ENCODE data around the gene SPRN. TPM values are rescaled to one million over a fixed set of nuclear protein-coding genes. Genes with fewer than 3 reads are reported as not detected.

SPRN gene
- total and polyA plus RNA-seq, 2 of the 4 experiments (the other 2 are of a cell fraction) = 0.36 to 2.3 TPM

Small RNA genes within 50 kb of the gene (microRNA-seq; reads per million reads assigned to microRNA genes)
- not detected for gene AL360181.4 (ENCODE audit: insufficient read depth, insufficient read length)
- gene MIR3944 (ENCODE audit: insufficient read depth in 1 of 2, insufficient read length in 1 of 2, unreplicated experiment in 1 of 2) = 1.1 to 2.1 reads per million in 2 experiments

Small RNA genes within 50 kb of the gene (small RNA-seq; reads per million reads assigned to genes)
- gene AL360181.4 = 0 reads per million in 5 experiments
- gene MIR3944 = 0 reads per million in 5 experiments

Other genes with a start within 250 kb of the SPRN start
- gene UTF1, start 194.4 kb downstream of the SPRN start, total RNA-seq (2012; rRNA removed) = not detected in 2 replicates
- gene UTF1, start 194.4 kb downstream of the SPRN start, polyA plus RNA-seq (2012; rRNA removed) = not detected in 2 replicates
- not detected in 2 replicates for gene VENTX, start 186.8 kb downstream of the SPRN start, total RNA-seq (2012; rRNA removed)
- gene VENTX, start 186.8 kb downstream of the SPRN start, polyA plus RNA-seq (2012; rRNA removed) = not detected in 2 replicates
- under 0.01 and 0.28 TPM in 2 replicates for gene ADAM8, start 147.8 kb downstream of the SPRN start, total RNA-seq (2012; rRNA removed)
- gene ADAM8, start 147.8 kb downstream of the SPRN start, polyA plus RNA-seq (2012; rRNA removed) = 0.74 and 0.90 TPM in 2 replicates
- gene TUBGCP2, start 115.8 kb downstream of the SPRN start, total RNA-seq (2012; rRNA removed) = 65.0 and 72.6 TPM in 2 replicates
- gene TUBGCP2, start 115.8 kb downstream of the SPRN start, polyA plus RNA-seq (2012; rRNA removed) = 48.1 and 48.6 TPM in 2 replicates
- 13.6 and 14.2 TPM in 2 replicates for gene ZNF511, start 115.7 kb downstream of the SPRN start, total RNA-seq (2012; rRNA removed)
- gene ZNF511, start 115.7 kb downstream of the SPRN start, polyA plus RNA-seq (2012; rRNA removed) = 32.6 and 36.8 TPM in 2 replicates
- gene CALY, start 87.7 kb downstream of the SPRN start, total RNA-seq (2012; rRNA removed) = not detected in 2 replicates
- gene CALY, start 87.7 kb downstream of the SPRN start, polyA plus RNA-seq (2012; rRNA removed) = 0.34 and 0.62 TPM in 2 replicates
- gene PRAP1, start 77.3 kb downstream of the SPRN start, total RNA-seq (2012; rRNA removed) = not detected in 2 replicates
- gene PRAP1, start 77.3 kb downstream of the SPRN start, polyA plus RNA-seq (2012; rRNA removed) = not detected in 2 replicates
- 26.3 and 28.1 TPM in 2 replicates for gene FUOM, start 66.6 kb downstream of the SPRN start, total RNA-seq (2012; rRNA removed)
- 52.8 and 71.2 TPM in 2 replicates for gene FUOM, start 66.6 kb downstream of the SPRN start, polyA plus RNA-seq (2012; rRNA removed)
- 60.8 and 71.1 TPM in 2 replicates for gene ECHS1, start 51.3 kb downstream of the SPRN start, total RNA-seq (2012; rRNA removed)
- gene ECHS1, start 51.3 kb downstream of the SPRN start, polyA plus RNA-seq (2012; rRNA removed) = 83.3 and 84.2 TPM in 2 replicates
- gene PAOX, start 45.4 kb downstream of the SPRN start, total RNA-seq (2012; rRNA removed) = 3.6 and 3.8 TPM in 2 replicates
- 4.3 and 4.5 TPM in 2 replicates for gene PAOX, start 45.4 kb downstream of the SPRN start, polyA plus RNA-seq (2012; rRNA removed)
- 38.0 and 38.5 TPM in 2 replicates for gene MTG1, start 30.5 kb downstream of the SPRN start, total RNA-seq (2012; rRNA removed)
- gene MTG1, start 30.5 kb downstream of the SPRN start, polyA plus RNA-seq (2012; rRNA removed) = 64.8 and 70.0 TPM in 2 replicates
- gene SCART1, start 29.3 kb upstream of the SPRN start, total RNA-seq (2012; rRNA removed) = 0.28 and 0.54 TPM in 2 replicates
- gene SCART1, start 29.3 kb upstream of the SPRN start, polyA plus RNA-seq (2012; rRNA removed) = 1.5 and 2.1 TPM in 2 replicates
- gene CYP2E1, start 102.7 kb upstream of the SPRN start, total RNA-seq (2012; rRNA removed) = 0.36 and 0.56 TPM in 2 replicates
- 1.1 and 1.7 TPM in 2 replicates for gene CYP2E1, start 102.7 kb upstream of the SPRN start, polyA plus RNA-seq (2012; rRNA removed)
- gene SYCE1, start 141.0 kb upstream of the SPRN start, total RNA-seq (2012; rRNA removed) = not detected in 2 replicates
- not detected in 2 replicates for gene SYCE1, start 141.0 kb upstream of the SPRN start, polyA plus RNA-seq (2012; rRNA removed)
- not detected in 2 replicates for gene FRG2B, start 202.2 kb upstream of the SPRN start, total RNA-seq (2012; rRNA removed)
- gene FRG2B, start 202.2 kb upstream of the SPRN start, polyA plus RNA-seq (2012; rRNA removed) = not detected in 2 replicates

Data from IMR-90 (cell line).